Erythroblast (primary cell): ENCODE results near the gene PCBP3.
A peak's percentile ranks its signal among the peaks of the same experiment; 100 is the strongest.
"Not testable (repeated sequence)": the region's sequence is repeated elsewhere in the genome, so short reads cannot be mapped to it uniquely, and the experiment has no call there.

Experiments
- DNase-seq, 2 experiments: peaks; one replicate each; lab custom pipeline; 2025; lab: John Stamatoyannopoulos, UW
- GATA1 ChIP-seq: IDR thresholded peaks from 2 replicates; pipeline ENCODE4 v1.6.1; 2011; ENCODE audit warnings: low read depth, mild to moderate bottlenecking, control low read depth, low read length, moderate library complexity
- POLR2A ChIP-seq: IDR thresholded peaks from 2 replicates; pipeline ENCODE4 v1.6.1; 2011; ENCODE audit warnings: mild to moderate bottlenecking, low read length

PCBP3 gene

GRCh38 chr21:45970674-45971615 lies 327.4 kb downstream of the PCBP3 start:
- peak; percentile 21 to 53 for DNase-seq
- TF ChIP-seq GATA1 = no peak
- TF ChIP-seq POLR2A = no peak

GRCh38 chr21:45971616-45972352 lies 328.3 kb downstream of the PCBP3 start:
- TF ChIP-seq POLR2A (no peak), GATA1 (no peak)
- no peak for DNase-seq

- no peak for TF ChIP-seq GATA1
- no peak for DNase-seq
These were observed 328.8 kb downstream of the PCBP3 start for GRCh38 chr21:45972353-45972715.

- no peak for DNase-seq
- TF ChIP-seq POLR2A (no peak), GATA1 (no peak)
These were observed 329.4 kb downstream of the PCBP3 start for GRCh38 chr21:45972716-45973474.

GRCh38 chr21:45973475-45974072 lies 330.0 kb downstream of the PCBP3 start:
- peak; percentile 15 for DNase-seq
- TF ChIP-seq GATA1 (no peak), POLR2A (no peak)

- TF ChIP-seq GATA1 = no peak
- no peak for TF ChIP-seq POLR2A
- no peak for DNase-seq
These were observed 330.8 kb downstream of the PCBP3 start for GRCh38 chr21:45974073-45975019.

- DNase-seq = no peak
- TF ChIP-seq POLR2A = no peak
- no peak for TF ChIP-seq GATA1
These were observed 331.6 kb downstream of the PCBP3 start for GRCh38 chr21:45975020-45975666.

GRCh38 chr21:45975667-45976409 lies 332.3 kb downstream of the PCBP3 start:
- DNase-seq = not testable (repeated sequence)

GRCh38 chr21:45976701-45977311 lies 333.3 kb downstream of the PCBP3 start:
- DNase-seq = no peak
- TF ChIP-seq POLR2A (no peak), GATA1 (no peak)

- TF ChIP-seq GATA1 (no peak), POLR2A (no peak)
- no peak for DNase-seq
These were observed 333.9 kb downstream of the PCBP3 start for GRCh38 chr21:45977396-45977795.

GRCh38 chr21:45979141-45979631 lies 335.7 kb downstream of the PCBP3 start:
- no peak for DNase-seq

More at GRCh38 chr21:45979141-45979631, 335.7 kb downstream of the PCBP3 start:
- TF ChIP-seq POLR2A (no peak), GATA1 (no peak)
